Activated T-cell treated with anti-CD3 and anti-CD28 coated beads for 48 hours (primary cell): ENCODE data around the gene SPECC1.
"Not testable (repeated sequence)": the region's sequence is repeated elsewhere in the genome, so short reads cannot be mapped to it uniquely, and the experiment has no call there.

Experiments
- DNase-seq: peaks from one replicate; pipeline ENCODE4 v3.0.0-alpha.2; 2020; ENCODE audit warnings: low read depth

Gene SPECC1

GRCh38 chr17:20092973-20093626, 83.9 kb downstream of the SPECC1 start:
- no peak for DNase-seq

- no peak for DNase-seq
Observed at GRCh38 chr17:20094777-20095176, 85.6 kb downstream of the SPECC1 start.

DNA sequence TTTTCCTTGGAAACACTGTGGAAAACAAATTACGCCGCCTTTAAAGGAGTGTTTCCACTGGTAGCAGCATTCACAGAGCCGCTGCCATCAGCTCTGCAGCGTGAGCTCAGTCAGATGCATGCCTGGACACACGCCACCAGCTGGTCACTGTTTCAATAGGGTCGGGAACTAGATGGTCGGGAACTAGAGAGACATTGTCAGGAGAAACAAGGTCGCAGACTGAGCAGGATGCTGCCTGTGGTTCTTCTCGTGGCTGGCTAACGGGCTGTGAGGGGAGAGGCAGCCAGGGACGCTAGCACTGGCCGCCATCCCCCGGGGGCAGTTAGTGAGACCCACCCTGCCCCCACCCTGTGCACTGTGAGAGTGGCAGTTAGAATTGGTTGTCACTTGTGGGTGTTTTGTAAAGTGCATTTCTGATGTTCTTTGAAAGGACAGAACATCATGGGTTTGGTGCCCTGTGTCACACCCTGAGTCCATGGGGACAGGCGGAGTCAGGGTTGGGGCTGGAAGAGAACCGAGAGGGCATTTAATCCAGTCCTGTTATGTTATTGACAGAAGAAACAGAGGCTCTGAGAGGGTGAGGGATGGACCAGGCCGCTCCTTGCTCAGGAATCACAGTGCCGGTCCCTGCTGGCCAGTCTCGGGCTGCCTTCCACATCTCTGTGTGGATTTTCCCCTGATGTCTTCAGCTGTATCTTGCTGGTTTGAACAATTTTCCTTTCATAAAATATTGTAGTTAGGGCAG, 86.3 kb downstream of the SPECC1 start:
- DNase-seq: no peak

GRCh38 chr17:20096430-20096829, 87.3 kb downstream of the SPECC1 start:
- no peak for DNase-seq

GRCh38 chr17:20097330-20097729, 88.2 kb downstream of the SPECC1 start:
- no peak for DNase-seq

DNA sequence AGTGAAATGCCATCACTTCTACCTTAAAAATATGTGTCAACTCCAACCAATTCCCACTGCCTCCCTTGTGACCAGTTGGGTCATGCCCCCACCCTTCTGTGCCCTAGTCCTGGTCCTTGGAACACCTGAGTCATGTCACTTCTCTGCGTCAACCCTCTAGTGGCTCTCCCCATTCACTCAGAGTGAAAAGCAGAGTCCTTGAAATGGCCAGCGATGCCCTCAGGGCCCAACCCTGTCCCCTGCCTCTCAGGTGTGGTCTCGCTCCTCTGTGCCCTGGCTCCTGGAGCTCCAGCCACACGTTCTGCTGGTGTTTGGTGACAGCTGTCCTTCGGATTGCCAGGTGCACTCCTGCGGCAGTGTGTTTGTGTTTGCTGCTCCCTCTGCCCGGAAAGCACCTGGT, 89.2 kb downstream of the SPECC1 start:
- no peak for DNase-seq

- DNase-seq: not testable (repeated sequence)
Observed at GRCh38 chr17:20100806-20101205, 91.6 kb downstream of the SPECC1 start.

DNA sequence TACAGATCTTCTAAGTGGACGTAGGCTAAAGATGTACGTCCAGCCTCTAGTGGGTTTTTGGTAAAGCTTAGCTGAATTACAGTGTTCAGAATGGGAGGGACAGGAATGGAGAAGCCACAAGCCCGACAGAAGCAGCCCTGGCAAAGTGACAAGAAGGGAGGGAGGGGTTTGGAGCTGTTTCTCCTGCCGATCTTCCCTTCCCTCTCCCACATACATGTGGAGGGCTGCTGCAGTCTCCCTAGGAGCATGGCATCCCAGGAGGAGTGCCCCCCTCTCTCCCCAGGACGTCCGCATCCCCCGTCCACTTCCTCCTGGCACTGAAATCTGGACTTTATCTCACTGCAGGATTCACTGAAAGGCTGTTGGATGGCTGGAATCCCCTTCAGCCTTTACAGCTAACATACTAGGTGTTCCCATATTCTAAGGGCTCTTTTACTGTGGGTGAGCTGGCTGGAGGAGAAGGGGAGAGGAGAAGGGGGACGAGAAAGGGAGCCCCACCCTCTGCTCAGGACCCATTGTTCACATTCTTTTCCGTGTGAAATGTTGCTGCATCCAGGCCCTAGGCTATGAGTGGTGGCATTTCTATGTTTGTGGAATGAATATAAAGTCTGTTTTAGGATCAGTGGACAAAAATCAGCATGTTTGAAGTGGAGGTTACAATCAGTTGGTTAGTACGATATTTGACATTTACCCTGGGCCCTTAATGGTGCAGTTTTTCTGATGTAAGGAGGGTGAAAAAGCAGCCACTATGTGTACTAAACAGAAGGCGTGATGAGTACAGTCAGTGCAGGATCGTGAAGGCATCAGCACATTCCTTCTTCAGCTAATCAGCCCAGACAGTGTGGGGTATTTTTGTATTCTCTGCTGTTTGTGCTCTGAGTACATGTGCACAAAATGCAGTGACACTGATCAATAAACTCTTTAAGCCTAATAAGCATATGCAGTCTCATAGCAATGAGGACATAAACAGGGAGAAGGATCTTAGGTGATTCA, 94.6 kb downstream of the SPECC1 start:
- DNase-seq: no peak

DNA sequence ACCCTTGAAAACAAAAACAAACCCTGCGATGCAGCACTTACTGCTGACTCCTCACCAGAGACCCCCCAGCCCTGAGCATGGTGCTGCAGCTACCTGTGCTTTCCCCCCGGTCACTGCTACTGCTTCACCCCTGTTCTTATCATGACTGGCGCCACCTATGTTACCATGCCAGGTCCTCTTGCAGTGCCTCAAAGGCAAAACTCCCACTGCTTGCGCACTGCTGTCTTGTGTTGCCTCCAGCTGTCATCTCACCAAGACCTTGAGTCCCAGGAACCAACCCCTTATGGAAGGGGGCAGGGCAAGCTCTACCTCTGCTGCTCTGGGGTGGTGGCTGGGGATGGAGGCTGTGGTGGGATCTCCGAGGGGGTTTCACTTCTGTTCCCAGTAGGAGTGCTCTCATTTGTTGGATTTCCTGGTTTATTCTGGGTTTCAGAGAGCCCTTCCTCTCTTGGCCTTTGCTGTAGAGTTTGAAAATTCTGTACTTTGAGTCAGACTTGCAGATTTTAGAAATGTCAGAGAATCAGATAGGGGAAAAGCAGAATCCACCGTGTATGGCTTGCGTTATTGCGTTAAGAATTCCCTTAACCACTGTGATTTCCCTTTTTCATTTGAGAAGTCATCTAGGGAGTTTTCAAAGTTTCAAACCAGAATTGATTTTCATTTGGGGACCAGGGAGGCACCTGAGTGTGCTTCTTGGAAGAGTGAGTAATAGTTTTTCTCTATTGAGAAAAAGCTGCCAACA, 96.6 kb downstream of the SPECC1 start:
- no peak for DNase-seq

DNA sequence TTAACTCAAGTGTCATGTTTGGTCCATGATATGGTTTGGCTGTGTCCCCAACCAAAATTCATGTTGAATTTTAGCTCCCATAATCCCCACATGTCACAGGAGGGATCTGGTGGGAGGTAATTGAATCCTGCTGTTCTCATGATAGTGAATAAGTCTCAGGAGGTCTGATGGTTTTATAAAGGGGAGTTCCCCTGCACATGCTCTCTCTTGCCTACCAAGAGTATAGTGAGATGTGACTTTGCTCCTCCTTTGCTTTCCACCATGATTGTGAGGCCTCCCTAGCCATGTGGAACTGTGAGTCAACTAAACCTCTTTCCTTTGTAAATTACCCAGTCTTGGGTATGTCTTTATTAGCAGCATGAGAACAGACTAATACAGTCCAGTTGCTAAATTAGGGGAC, 97.3 kb downstream of the SPECC1 start:
- DNase-seq: not testable (repeated sequence)

DNA sequence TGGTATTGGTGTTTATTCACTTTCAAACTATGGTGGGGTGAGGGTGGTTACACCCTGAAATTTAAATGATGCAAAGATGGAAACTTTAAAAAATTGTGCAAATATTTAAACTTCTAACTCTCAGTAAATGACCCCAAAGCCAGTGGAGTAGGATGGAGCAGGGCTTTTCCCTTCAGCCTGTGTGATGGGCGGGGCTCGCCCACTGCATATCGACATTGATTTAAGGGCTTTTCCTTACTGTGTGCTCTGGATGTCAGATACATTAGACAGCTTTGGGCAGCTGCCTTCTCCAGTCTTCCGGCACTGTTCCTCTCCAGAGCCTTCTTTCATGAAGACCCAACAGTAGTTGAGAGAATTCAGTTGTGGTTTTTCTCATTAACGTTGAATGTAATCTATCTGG, 99.9 kb downstream of the SPECC1 start:
- no peak for DNase-seq

DNA sequence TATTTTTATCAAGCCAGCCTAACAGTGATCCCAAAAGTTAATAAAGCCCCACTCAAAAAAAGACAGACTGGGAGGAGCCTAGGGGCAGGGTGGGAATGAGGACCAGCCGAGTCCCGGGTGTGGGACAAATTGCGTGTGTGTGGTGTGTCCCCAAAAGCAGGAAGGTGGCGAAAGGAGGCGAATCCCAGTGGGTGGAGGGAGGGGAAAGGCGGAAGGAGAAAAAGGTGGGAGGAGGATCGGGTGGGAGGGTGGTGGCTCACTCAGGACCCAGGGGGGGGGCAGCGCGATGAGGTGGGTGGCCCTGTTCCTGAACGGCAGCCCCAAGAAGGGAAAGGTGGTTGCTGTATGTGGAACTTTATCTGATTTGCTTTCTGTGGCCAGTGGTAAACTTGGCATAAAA, 102.4 kb downstream of the SPECC1 start:
- no peak for DNase-seq

GRCh38 chr17:20114466-20114865, 105.3 kb downstream of the SPECC1 start:
- no peak for DNase-seq

DNA sequence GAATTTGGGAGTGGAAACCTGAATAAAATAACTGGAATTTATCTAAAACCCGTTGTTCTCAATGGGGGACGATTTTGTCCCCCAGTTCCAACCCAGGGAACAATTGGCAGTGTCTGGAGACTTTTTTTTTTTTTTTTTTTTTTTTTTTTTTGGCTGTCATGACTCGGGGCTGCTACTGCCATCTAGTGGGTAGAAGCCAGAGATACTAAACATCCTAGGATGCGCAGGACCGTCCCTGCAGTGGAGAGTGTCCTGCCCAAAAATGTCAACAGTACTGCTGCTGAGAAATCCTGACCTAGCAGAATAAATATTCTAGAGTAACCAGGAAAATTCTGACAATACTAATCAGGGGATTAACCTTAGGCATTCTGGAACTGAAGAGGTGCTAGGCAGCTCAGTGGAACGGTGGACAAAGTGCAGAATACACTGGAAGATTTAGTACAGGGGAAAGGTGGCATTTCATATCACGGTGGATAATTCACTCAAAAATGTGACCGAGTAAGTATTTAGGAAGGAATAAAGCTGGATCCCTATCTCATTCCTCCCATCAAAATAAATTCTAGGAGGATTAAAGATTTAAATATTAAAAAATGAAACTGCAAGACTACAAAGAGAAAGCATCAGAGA, 107.6 kb downstream of the SPECC1 start:
- peak; percentile 23 for DNase-seq

DNA sequence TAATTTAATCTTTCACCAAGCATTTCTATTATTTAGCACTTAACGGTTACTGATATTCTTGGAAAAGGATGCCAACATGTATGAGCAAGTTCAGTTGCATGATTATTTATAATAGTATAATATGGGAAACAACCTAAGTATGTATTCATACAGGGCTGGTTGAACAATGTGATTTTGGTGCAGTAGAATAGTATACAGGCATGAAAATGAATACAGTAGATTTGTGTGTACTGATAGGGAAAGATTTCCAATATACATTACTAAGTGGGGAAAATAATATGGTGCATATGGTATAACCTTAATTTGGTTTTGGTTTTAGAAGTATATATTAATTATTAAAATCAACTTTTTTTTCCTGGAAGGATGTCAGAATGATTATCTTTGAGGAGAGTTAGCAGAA, 109.1 kb downstream of the SPECC1 start:
- DNase-seq: no peak

DNA sequence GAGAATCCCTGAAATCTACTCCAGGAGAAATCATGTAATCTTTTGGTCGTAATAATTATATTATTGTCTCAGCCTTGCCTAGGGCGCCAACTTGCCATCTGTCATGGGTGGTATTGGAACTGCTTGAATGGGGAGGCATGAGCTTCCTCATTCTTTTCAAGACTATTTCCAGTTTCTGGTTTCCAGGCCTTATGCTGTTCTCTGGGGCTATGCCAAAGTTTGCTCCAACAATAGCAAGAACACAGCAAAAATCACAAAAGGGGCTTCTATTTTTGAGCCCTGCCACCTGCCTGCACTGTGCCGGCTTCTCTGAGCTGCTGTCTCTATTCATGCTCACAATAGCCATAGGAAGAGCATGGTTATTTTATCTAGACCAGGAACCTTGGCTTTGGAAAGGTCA, 111.7 kb downstream of the SPECC1 start:
- DNase-seq: no peak

DNA sequence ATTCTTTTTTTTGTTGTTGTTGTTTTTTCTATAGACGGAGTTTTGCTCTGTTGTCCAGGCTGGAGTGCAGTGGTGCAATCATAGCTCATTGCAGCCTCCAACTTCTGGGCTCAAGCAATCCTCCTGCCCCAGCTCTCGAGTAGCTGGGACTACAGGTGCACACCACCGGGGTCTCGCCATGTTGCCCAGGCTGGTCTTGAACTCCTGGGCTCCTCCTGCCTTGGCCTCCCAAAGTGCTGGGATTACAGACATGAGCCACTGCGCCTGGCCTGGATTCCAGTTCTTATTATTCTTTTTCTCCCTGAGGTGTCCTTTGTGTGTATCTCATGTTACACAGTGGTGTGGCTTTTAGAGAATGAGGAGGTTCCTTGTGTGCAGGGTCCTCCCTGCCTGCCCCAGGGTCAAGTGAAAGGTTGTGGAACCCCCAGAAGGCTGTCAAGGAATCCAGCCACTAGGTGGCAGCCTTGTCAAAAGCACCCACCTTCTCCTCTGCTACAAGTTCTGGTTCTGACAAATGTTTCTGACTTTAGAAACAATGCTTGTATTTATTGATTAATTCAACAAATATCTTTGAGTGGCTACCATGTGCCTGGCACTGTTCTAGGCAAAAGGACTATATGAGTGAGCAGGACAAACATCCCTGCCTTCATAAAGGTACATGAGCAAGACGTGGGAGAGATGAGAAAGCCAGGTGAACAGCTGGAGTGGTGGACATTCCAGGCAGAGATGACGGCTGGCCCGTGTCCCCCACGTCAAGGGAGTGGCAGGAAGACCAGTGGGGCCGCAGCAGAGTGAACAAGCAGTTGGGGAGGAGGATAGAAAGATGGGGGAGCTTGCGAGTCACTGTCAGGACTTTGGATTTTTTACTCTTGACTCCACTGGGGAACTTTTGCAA, 112.4 kb downstream of the SPECC1 start:
- DNase-seq: peak; percentile 52

DNA sequence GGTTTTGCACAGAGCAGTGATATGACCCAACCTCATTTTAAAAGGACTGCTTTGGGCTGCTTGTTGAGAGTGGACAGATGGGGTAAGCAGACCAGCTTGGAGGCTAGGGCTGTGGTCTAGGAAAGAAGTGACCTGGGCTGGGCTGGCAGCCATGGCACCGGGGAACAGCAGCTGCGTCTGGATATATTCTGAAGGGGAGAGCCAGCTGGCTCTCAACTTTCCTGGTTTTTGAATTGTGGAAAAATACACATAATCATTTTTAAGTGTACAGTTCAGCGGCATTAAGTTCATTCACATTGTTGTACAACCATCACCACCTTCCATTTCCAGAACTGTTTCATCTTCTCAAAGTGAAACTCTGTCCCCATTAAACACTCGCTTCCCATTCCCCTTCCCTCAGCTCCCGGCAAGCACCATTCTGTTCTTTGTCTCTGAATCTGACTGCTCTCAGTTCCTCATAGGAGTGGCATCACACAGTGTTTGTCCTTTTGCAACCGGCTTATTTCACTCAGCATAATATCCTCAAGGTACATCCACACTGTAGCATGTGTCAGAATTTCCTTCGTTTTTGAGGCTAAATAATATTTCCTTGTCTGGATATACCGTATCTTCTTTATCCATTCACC, 113.2 kb downstream of the SPECC1 start:
- DNase-seq: no peak

DNA sequence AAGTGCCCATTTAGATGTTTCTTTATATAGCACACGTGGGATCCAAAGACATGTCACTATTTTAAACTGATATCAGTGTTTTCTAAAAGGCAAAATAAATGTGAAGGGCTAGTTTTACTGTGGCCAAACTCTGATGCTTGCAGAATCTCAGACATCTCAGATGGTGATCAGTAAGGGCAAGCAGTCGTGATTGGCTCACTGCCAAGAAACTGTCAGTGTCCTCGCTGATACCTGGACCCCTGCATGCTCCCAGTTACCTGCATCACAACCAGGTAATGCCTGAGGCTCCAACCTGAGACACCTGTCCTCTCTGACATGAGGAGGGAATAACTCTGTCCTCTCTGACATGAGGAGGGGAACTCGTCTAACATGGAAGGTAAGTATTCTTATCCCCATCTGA, 114.0 kb downstream of the SPECC1 start:
- no peak for DNase-seq

DNA sequence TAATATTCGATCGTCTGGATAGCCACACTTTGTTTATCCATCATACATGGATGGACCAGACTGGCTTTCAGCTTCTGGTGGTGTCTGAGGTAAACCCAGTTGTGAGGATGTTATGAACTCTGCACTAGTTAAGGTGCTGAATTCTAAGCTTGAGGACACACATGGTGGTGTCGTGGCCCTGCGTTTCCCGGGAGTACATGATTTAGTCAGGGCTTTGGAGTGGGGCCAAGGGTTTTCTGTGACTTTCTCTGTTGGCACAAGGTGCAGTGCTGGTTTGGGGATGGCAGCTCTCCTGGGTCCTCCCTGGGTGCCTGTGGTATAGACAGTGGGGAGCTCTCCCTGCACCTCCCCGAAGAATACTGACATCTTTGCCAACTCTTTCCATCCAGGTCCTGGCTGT, 116.6 kb downstream of the SPECC1 start:
- DNase-seq: no peak
